Kidney (tissue), 14 donors: ENCODE results near the gene RILPL2. TPM values are rescaled to one million over a fixed set of nuclear protein-coding genes. Genes with fewer than 3 reads are reported as not detected.

ENCODE experiments used
- DNase-seq, 5 donors: peaks; one replicate each; pipeline ENCODE4 v3.0.0-alpha.2; 2013 to 2020
- FAIRE-seq: peaks from 2 replicates; lab custom pipeline; 2012; peaks lifted over from hg19 to GRCh38; lab: Jason Lieb, UNC
- H3K27ac ChIP-seq, 2 donors: one replicate each; pipeline ENCODE4 v1.7.0; 2013; ENCODE audit warnings: low read depth in 2 of 2, low read length in 2 of 2, inconsistent platforms in 1 of 2
- H3K27me3 ChIP-seq: one replicate; pipeline ENCODE4 v1.7.1; 2013; ENCODE audit warnings: low read length, inconsistent platforms; ENCODE audit not compliant: control insufficient read depth, insufficient read depth
- H3K36me3 ChIP-seq, 3 donors: one replicate each; pipeline versions ENCODE4 v1.7.0 to v1.7.1; 2013; ENCODE audit warnings: low read length in 3 of 3, control low read depth in 1 of 3, inconsistent platforms in 1 of 3; ENCODE audit not compliant: insufficient read depth in 3 of 3, control insufficient read depth in 2 of 3
- H3K4me1 ChIP-seq, 3 donors: one replicate each; pipeline versions ENCODE4 v1.7.0 to v1.7.1; 2013; ENCODE audit warnings: low read length in 3 of 3, inconsistent platforms in 1 of 3, low read depth in 1 of 3; ENCODE audit not compliant: control insufficient read depth in 2 of 3, insufficient read depth in 2 of 3
- H3K4me3 ChIP-seq, 3 donors: one replicate each; pipeline versions ENCODE4 v1.7.0 to v1.8.1; 2013; ENCODE audit warnings: low read length in 3 of 3, control low read depth in 1 of 3, inconsistent platforms in 1 of 3
- H3K9ac ChIP-seq, 3 donors: one replicate each; pipeline versions ENCODE4 v1.7.0 to v1.7.1; 2013; ENCODE audit warnings: low read length in 3 of 3, control low read depth in 1 of 3, inconsistent platforms in 1 of 3
- H3K9me3 ChIP-seq, 3 donors: one replicate each; pipeline versions ENCODE4 v1.7.0 to v1.7.1; 2013; ENCODE audit warnings: low read length in 3 of 3, control low read depth in 1 of 3, inconsistent platforms in 1 of 3; ENCODE audit not compliant: control insufficient read depth in 2 of 3, insufficient read depth in 1 of 3
- intact Hi-C: fragments of 100-400 bp; cut with DNase I; formaldehyde crosslinking; loops from one replicate; pipeline ENCODE4 v1.11.1; 2022
- polyA plus RNA-seq: library from polyadenylated mRNA; stranded (reverse); fragments of 350-450 nt; fragmentation: Illumina TruSeq; extraction: RNeasy Lipid Tissue Mini Kit (QIAGEN cat#74804); gene quantifications from one replicate; pipeline ENCODE4 v1.2.3, GENCODE V29; 2014; ENCODE audit warnings: low read depth, low replicate concordance; ENCODE audit not compliant: insufficient read depth
- total RNA-seq: library from RNA; stranded (reverse); fragmentation: NEBNext Ultra II Directional; extraction: Animal tissue kit (Norgen Biotek cat#: 25700); gene quantifications from one replicate; pipeline ENCODE4 v1.2.1, GENCODE V29; 2021
- TF ChIP-seq, protein P1 (sequence below): IDR thresholded peaks from 3 replicates; pipeline ENCODE4 v1.5.1; 2012; ENCODE audit warnings: mild to moderate bottlenecking, moderate library complexity, borderline replicate concordance; ENCODE audit not compliant: insufficient read depth; ENCODE audit errors: extremely low read depth
- donor health status: control.
- donor health status: control.
- donor health status: control.
- donor health status: control.
- donor health status: control.
- donor health status: DM: yes; HTN: yes; CAD: no.
- donor health status: Normal renal cell carcinoma (clear cell type).

RILPL2 gene
- total and polyA plus RNA-seq, 2 donors from 2014 or later: 8.0 to 11.1 TPM

DNA sequence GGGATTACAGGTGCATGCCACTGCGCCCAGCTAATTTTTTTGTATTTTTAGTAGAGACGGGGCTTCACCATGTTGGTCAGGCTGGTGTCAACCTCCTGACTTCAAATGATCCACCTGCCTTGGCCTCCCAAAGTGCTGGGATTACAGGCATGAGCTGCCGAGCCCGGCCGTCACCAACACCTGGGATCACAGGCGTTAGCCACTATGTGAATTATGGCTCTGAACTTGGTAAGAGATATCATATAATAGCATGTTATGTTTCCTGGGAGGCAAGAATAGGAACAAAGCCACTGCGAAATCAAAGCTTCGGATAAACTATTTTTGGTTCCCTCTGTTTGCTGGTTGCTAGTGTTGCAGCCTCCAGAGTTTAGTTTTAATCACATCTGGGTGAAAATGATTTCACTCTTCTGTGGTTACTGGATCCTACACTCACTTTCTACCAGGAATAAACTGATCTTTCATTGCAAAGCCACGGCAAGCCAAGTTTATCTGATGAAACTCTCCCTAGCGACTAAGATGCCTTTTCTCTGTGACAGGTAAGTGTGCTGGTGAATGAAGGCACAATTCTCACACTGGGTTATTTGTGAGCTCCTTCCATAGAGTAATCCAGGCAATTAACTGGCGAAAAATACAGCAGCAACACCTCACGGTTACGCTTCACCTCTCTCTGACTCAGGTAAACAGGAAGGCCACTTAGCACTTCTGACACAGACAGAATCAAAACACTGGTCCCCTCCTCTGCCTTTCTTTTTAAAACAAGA is 38.2 kb upstream of the RILPL2 start:
- intact Hi-C loops: no loop called here
- H3K27ac ChIP-seq: peak overlapping the region in 1 of 2 donors; percentile 38
- no peaks in the 10 kb centered on the region for H3K9me3 ChIP-seq
- H3K4me3 ChIP-seq: no peak overlapping the region
- H3K27me3 ChIP-seq: no peaks in the 10 kb centered on the region
- DNase-seq: peak in 2 of 5 donors; percentile 78 to 85
- FAIRE-seq: no peak
- peaks cover 0 to 18% (median 13%) of the 10 kb centered on the region in 3 donors for H3K4me1 ChIP-seq
- H3K9ac ChIP-seq: no peak overlapping the region
- TF ChIP-seq, protein P1, sequence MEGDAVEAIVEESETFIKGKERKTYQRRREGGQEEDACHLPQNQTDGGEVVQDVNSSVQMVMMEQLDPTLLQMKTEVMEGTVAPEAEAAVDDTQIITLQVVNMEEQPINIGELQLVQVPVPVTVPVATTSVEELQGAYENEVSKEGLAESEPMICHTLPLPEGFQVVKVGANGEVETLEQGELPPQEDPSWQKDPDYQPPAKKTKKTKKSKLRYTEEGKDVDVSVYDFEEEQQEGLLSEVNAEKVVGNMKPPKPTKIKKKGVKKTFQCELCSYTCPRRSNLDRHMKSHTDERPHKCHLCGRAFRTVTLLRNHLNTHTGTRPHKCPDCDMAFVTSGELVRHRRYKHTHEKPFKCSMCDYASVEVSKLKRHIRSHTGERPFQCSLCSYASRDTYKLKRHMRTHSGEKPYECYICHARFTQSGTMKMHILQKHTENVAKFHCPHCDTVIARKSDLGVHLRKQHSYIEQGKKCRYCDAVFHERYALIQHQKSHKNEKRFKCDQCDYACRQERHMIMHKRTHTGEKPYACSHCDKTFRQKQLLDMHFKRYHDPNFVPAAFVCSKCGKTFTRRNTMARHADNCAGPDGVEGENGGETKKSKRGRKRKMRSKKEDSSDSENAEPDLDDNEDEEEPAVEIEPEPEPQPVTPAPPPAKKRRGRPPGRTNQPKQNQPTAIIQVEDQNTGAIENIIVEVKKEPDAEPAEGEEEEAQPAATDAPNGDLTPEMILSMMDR: no peak
- H3K36me3 ChIP-seq: peaks cover 7 to 17% (median 14%) of the 10 kb centered on the region in 3 donors

DNA sequence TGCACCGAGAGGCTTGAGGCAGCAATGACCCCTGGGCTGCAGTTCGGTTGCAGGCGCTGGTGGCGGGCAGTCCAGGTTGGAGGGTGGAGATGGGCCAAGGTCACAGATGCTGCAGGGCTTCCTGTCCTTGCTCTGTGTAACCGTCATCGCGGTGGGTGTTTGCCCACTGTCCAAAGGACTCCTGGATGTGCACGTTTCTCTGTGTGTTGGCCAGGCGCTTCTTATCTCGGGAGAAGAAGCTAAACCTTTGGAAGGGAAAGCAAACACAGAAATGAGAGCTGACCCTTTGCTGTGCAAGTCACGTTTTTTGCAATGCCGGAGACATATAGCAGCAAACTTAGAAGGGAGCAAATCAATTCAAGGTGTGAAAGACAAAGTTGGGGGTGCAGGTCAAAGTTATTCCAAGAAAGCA is 36.0 kb upstream of the RILPL2 start:
- H3K36me3 ChIP-seq: peaks cover 7 to 17% (median 11%) of the 10 kb centered on the region in 3 donors

DNA sequence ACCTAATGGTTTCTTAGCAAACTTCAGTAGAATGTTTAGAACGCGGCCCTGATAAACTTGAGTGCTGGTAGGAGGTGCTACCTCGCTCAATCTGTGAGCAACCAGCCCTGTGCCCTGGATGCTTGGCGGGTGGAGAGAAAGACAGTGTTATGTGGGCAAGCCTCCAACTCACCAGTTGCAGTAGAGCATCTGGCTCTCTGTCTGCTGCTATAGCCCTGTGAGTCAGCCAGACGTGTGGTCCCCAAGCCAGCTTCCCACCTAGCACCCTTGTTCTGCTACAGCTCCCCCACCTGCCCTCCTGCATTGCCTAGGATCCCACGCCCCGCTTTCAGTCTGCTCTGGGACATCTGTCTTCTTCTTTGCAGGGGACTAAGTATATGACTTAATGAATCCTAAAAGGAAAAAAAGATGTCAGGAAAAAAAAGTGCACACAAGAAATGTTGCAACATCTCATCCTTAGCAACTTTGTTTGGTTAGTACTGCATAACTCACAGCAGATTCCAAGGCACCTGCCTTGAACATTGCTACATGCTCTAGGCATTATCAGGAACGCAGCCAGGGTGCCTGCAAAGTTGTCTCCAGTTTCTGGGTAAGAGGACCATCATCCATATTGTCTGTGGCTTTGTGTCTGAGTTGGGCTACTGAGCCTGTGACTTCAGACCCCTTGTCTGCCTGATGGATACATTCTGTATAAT is 35.0 kb upstream of the RILPL2 start:
- peaks cover 0 to 18% (median 7%) of the 10 kb centered on the region in 3 donors for H3K4me1 ChIP-seq
- no peak overlapping the region for H3K27ac ChIP-seq
- FAIRE-seq (no peak), DNase-seq (no peak)
- TF ChIP-seq, protein P1: no peak
- peaks cover 7 to 17% (median 10%) of the 10 kb centered on the region in 3 donors for H3K36me3 ChIP-seq
- H3K9me3 ChIP-seq: no peaks in the 10 kb centered on the region
- no peak overlapping the region for H3K4me3 ChIP-seq
- intact Hi-C loops: no loop called here
- H3K9ac ChIP-seq: no peak overlapping the region
- no peaks in the 10 kb centered on the region for H3K27me3 ChIP-seq

More for the DNA sequence above, 36.0 kb upstream of the RILPL2 start:
- Histone ChIP-seq H3K9me3 (no peaks in the 10 kb centered on the region), H3K27ac (no peak overlapping the region), H3K4me3 (no peak overlapping the region), H3K27me3 (no peaks in the 10 kb centered on the region), H3K4me1 (peaks cover 0 to 18% (median 7%) of the 10 kb centered on the region in 3 donors), H3K9ac (no peak overlapping the region)
- FAIRE-seq: no peak
- TF ChIP-seq, protein P1: no peak
- no peak for DNase-seq
- intact Hi-C loops: no loop called here
